Umbilical cord (tissue), 2 donors: ENCODE data around the gene LRMDA. TPM values are rescaled to one million over a fixed set of nuclear protein-coding genes. Genes with fewer than 3 reads are reported as not detected.

ENCODE experiments used
- DNase-seq: peaks from one replicate; pipeline ENCODE4 v3.0.0-alpha.2; 2015; ENCODE audit warnings: low spot score
- total RNA-seq: library from RNA; depleted of rRNA; stranded (reverse); fragments of >200 nt; gene quantifications from one replicate; pipeline ENCODE4 v1.2.3, GENCODE V29; 2014; ENCODE audit warnings: low replicate concordance; ENCODE audit not compliant: insufficient read depth

The LRMDA gene
- total RNA-seq, 1 donor from 2014 or later: 1.7 TPM

DNA sequence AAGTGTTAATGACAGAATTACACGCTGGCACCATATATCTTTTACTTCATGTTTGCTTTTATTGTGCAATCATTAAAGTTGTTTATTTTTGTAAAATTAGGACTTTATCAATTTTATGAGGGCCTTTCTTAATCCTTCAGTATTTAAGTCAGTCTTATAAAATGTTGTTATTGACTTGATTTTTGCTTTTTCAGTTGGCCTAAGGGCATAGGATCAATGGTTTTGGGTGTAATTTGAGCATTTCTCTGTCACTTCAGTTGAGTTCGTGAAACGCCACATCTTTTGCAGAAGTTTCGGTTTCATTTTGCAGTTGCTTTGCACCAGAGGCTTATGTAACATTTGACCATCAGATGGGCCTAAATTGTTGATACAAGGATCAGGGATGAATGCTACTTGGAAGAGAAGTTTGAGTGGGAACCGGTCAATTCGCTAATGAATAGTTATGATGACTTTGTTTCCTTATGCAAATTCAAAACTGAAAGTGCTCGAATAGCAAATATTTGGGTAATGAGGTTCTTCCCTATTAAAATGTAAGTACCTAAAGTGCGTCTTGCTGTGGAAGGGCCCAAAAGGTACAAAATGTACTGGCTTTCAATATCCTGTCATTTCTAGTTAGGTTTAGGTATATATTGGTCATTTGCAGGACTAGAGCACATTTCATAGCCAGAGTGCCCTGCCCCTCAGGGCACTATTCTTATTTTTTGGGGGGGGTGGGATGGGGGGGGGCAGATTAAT is 340.9 kb downstream of the LRMDA start:
- DNase-seq: no peak

DNA sequence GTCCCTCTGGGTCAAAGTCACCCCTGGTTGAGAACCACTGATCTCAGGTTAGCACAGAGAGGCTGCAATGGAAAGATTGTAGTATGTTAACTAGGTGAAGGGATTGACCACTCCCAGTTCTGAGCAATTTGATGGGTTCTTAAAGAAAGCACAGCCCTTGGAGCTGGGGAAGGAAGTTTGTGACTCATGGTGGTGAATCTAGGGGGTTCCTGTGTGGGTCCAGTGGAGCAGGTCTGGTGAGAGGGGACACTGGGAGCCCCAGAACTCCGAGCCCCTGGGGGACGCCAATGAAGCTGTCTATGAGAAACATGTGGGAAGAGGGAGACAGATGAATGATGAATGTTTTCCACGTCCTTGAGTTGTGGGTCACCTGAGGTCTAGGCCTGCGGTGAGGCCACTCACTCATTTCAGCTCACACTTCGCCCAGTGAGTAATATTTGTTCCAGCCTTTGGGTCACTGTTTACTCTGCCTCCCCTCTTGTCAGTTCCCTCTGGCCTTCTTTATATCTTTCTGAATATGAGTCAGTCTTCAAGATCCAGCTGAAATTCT is 341.9 kb downstream of the LRMDA start:
- DNase-seq: no peak

DNA sequence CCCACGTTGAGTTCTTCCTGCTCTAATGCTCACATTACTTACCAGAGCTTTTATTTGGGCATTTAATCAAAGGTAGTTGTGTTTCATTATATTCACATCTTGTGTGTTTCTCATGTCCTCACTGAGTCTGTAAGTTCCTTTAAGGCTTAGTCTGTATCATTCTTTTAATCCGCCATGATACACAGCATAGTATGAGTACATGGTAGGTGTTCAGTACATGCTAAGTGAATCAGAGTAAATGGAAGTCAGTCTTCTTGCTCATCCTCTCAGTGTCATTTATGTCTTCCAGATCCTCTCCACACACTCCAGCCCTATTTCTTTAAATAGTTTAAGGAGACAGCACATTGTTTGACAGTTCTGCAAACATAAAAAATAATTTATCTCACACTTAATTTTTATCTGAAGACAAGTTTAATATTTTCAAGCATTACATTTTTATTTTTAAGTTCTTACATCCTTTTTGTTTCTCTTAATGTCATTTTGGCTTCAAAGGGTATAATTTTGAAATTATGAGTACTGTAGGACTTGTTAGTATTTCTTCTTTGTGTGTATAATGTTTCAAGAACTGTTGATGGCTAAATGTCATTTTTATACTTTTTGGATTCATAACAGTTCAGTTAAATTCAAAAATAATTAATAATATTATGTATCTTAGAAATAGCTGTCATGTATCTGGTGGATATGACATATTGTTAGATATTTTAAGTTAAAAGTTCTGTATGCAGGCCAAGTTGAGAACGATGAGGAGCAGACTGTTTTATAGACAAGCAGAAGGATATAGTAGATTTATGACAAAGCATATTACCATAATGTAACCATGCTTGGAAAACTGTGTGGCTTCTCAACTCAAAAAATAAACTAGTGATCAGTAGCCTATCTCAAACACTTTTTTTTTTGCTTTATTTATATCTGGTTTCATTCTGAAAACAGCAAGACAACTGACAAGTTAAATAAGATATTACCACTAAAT is 342.7 kb downstream of the LRMDA start:
- peak; percentile 25 for DNase-seq

DNA sequence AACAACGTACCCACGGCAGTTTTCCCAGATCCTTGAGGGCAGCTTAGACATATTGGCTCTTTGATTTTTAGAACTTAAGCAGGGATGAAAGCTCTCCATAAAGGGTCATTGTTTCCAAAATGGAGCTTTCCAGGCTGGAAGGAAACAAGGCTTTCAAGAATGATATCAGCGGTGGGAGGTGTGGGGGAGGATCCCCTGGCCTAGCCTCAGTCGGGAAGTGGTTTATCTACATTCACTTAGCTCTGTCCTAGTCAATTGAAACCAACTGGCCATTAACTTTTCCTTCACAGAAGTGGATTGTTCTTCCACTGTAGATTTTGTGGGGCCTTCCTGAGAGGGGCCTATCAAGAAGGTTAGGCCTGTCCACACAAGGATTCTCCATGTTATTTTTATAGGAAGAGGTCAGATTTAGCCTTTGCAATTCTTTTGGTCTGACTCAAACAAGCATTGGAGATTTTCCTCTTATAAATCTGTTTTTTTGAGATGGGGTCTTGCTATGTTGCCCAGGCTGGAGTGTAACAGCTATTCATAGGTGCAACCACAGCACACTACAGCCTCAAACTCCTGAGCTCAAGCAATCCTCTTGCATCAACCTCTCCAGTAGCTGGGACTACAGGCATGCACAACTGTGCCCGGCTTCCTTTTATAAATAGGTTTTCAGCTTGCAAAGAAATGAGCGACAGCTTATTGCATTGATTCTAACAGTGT is 343.5 kb downstream of the LRMDA start:
- DNase-seq: no peak

DNA sequence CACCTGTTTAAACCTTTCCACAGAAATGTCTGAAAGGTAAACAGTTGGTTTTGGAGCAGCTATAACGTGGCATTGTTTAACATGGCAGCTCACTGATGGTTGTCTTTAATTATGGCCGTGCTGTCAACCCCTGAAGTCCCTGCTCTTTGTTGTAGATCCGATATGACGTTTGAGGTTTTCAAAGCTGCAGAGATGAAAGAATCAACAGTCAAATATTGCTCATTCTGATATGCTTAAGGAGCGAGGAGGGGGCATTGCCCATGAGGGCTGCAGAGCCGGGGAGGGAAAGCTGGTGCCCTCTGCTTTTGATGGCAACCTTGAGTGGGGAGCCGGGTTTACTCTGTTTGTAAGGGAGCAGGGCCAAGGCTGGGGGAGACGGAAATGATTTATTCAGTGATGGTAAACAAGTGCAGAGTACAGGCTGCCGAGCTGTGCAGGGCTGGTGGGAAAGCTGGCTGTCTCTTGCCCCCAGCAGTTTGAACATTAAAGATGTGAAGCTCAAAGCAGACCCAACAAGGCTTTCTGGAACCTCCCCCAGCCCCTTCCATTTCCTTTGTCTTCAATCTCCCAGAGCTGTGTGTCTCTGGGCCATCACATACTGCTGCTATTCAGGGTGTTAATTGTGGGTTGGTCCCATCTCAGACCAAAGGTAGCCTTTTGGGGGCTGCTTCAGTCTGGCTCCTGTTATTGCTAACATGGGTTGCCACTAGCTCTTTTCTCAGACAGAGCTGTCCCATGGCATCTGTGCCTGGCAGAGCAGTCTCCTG is 345.5 kb downstream of the LRMDA start:
- DNase-seq: no peak

DNA sequence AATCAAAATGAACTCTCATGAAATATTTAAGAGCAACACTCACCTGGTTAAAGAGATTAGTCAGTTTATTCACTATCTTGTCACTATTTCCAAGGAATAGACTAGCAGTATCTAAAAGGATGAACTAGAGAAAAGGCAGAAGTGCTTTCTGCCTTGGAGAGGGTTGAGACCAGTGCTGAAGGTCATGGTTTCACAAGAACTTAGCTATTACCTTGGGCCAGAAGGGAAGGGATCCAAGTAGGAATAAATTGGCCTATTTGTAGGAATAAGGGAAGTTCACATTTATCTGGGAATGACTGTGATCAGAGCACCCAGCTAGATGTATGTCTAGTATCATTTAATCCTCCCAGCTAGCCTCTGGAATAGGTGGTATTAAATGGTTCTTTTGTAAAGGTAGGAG is 347.2 kb downstream of the LRMDA start:
- DNase-seq: no peak

DNA sequence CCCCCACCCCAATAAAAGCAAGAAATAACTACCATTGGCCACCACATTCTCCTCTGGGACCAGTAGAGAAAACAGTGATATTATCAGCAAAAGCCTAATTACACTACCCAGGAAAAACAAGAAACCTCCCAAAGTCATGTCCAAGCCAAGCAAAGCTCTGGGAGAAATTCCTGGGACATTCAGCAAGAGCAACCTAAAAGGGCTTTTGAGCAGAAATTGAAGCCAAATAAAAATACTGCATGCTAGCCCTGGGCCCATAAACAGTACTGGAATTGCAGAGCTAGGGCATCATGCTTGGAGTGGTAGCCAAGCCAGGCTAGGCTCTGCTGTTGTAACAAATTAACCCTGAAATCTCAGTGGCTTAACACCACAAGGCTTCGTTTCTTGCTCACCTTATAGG is 347.9 kb downstream of the LRMDA start:
- DNase-seq: no peak

DNA sequence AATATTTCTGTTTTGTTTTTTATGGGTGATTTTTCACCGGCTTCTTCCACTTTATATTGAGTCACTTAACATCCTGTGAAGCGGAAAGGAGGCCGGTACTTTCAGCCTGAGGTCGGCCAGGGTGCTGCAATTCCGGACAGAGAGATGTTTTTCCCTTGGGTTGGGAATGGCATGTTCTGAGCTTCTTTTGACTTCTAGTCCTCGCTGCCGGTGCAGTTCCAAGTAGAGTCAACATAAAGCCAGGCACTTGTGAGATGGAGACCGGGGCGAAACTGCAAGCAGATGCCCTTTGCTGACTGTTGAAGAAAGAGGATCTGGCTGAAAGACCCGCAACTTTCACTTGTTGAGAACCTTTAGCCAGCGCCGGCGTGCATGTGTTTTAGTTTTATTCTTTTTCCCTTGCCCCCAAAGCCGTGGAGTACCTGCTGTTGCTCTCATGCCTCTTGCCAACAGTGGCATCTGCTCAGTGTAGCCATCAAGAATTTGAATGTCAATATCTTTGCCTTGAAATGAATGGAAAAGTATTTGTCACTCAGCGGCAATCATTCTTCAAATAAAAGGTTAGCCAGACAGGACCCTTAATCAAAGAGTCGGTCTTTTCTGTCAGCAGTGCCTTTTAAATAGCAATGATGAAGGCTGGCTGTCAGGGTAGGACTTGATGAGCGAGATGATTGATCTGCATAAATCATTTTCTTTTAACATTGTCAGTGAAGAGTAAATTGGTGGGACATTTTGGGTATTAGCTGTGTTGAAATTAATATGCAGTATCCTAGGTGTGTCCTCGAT is 351.2 kb downstream of the LRMDA start:
- DNase-seq: no peak

DNA sequence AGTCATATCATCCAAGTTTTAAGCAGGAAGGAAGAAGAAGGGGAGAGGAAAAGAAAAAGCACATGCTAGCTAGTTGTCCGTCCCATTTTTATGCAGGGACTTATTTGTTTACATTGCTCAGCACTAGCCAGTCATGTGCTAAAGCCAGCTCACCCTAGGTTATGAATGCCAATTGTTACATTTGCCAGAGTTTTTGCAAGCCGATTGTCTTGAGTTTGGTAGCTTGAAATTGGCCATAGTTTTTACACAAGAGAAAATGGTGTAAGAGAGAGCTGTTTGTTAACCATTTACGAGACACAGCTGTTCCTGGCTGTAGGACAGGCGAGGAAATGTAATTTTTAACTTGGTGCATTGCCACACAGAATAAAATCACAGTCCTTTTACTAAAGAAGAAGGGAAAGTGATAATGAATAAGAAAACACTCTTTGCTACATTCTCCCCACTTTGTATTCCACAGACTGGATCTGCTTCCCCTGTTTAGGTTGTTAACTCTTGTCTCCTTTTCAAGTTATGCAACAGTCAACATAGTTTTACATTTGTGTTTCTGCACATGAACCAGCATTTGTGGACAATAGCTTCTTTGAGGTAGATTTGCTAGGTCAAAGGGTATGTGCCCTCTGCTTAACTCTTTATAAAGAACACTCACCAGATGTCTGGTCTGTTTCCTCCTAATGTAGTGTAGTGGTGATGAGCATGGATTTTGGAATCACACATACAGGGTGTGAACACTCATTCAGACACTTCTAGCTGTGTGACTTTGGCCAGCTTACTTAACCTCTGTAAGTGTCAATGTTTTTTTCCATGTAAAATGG is 357.2 kb downstream of the LRMDA start:
- peak; percentile 22 for DNase-seq

DNA sequence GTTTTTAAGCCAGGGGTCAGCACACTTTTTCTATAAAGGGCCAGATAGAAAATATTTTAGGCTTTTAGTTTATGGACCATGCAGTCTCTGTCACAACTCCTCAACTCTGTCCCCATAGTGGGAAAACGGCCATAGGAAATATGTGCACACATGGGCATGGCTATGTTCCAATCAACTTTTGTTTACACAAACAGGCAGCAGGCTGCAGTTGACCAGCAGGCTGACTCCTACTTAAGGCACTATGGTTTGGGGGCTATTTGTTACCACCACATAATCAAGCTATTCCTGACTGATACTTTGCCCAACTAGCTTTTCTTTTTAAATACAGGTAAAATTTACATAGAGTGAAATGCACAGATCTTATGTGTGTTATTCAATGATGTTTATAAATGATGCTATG is 362.4 kb downstream of the LRMDA start:
- no peak for DNase-seq

DNA sequence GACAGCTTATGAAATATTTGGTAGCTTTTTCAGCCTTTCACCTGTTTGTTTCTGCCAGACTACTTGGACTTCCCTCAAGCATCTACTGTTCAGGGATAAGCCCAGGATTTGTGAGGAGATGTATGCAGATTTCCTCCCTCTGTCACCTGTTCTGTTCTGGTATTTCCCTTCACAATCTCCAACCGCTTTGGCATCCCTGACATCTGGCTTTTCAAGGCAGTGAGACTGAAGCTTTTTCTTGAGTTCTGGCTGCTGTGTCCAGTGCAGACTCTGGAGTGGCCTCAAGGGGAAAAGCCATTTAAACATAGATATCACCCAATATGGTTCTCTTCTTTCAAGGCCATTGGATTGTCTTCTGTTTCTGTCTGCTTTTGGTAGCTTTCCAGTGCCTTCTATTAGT is 369.7 kb downstream of the LRMDA start:
- DNase-seq: no peak

DNA sequence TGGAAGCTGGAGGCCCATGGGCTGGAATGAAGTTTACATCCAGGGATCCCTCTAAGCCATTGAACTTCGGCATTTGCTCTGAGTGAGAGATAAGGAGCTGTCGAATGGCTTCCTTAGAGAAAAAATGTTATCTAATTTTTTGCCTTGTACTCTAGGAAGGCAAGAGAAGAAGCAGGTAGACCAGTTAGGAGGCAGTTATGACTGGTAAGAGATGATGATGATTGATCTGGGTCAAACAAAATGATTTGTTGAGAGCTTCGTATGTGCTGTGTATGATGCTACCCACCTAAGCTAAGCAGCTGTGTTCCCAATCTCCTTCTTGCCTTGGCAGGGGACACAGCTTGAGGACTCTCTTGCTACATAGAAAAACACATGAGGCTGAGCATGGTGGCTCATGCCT is 370.2 kb downstream of the LRMDA start:
- no peak for DNase-seq

DNA sequence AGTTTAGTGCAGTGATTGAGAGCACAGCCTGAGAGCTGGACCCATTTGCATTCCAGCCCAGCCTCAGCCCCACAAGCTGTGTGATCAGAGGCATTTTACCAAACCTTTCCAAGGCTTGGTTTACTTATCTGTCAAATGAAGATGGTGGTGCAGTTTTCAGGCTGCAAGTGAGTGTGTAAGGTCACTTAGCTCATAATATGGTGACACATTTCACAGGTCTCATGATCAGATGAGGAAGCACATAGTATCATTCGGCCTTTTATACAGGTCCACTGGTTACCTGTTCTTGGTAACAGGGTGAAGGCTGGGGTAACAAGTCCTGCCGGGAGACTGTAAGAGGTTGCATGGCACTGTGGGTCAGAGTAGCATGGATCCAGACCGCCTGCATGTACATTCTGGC is 371.7 kb downstream of the LRMDA start:
- DNase-seq: no peak

DNA sequence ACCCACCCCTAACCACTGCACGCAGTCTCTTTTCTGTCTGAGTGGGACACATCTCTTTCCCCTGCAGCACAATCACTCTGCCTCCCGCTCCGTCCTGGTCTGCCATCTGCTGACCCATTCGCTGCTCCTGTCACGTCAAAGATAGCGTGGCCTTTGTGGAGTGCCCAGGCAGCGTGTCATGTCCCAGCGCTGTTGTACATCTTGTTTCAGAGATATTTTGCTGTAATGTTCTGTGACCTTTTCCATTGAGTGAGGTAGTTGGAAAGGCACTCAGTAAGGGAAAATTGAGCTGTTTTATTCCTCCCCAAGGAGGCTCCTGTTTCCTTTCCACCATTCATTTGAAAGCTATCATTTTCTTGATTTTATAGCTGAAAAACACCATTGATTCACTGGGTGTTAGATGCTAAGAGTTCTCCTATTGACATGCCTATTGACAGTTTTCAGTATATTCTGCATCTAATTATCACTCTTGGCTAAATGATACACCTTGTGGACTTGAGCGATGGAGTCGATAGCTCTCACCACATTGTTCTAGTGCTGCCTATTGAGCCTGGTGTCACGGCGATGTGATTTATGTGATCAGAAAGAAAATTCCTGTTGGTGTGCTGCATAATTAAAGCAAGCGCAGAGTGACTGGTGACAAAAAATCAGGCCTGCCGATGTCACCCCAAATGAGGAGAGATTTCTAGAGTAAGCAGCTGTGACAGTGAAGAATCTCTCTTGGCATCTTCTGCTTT is 372.6 kb downstream of the LRMDA start:
- DNase-seq: no peak

DNA sequence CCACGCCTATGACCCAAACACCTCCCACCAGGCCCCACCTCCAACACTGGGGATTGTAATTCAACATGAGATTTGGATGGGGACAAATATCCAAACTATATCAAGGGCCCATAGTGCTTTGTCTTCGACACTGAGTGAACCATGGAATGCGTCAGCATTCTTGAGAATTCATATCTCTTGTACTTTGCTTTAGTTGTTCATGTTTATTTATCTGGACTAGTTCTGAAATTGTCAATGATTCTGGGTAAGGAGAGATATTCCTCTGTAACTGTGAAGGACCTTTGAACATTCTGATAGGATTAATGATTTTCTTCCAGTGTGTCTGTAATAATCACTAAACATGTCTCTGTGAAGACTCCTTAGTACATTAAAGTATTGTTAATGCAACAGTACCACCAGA is 374.8 kb downstream of the LRMDA start:
- no peak for DNase-seq

DNA sequence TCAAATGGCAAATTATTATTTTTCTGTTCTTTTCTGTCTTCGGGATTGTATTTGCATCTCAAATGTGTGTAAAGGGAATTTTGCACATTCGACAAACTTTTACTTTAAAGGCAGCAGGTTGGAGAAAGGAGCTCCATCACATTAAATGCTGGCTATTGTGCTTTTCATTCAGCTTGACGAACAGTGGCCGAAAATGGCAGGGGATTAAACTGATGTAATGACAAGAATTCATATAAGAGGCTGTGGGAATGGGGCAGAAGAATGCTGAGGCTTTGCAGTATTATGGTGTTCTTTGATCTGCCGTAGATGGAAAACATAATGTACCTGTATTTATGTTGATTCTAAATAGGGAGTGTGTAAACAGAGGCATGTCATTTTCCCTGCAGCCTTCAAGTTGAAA is 376.0 kb downstream of the LRMDA start:
- no peak for DNase-seq

DNA sequence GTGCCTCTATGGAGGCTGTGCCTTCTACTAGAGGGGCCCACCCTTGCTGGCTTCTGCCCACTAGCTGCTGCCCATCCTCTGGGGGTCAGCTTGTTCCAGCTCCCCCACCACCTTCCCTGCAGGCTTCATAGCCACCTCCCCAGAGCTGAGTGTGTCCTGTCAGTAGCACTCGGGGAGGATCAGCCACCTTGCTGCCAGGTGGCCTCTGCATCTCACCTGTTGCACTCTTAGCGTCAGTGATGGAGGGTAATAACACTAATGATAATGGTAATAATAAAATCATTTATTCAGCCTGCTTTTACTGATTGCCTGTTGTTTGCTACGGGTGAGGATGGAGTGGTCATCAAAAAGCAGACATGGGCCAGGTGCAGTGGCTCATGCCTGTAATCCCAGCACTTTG is 377.6 kb downstream of the LRMDA start:
- no peak for DNase-seq

DNA sequence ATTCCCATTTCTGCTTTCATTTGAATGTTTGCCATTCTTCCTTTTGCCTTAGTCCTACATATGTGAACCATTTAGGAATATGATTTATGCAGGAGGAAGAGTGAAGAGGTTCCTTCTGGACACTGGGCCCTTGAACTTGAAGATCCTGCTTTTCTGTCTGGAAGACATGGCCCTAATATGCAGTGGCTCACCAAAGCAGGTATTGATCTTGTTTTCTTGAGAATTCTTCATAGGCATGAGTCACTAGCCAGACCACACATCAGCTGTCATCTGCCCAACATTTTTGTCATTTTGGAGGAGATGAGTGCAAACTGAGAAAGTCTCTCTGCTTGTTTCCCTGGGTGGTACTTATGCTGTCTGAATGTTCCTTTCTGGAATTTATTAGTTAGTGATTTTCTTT is 382.6 kb downstream of the LRMDA start:
- no peak for DNase-seq

DNA sequence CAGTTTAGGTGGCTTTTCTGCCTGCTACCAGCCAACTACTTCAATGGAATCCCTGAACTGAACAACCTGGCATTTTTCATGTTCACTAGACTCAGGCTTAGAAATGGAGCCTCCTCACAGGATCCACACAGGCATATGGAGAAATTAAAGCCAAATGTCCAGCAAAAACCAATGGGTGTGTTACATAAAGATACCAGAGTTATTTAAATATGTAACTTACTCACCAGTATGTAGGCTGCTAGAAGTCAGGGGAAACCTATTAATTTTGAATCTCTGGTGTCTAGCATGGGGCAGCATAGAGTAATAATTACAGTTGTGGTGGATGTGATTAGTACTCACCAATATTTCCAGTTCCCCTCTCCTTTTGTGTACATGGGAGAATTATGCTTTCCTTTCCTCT is 383.6 kb downstream of the LRMDA start:
- DNase-seq: no peak
